Measurements from ENCODE around the gene ERBB4.

DNA sequence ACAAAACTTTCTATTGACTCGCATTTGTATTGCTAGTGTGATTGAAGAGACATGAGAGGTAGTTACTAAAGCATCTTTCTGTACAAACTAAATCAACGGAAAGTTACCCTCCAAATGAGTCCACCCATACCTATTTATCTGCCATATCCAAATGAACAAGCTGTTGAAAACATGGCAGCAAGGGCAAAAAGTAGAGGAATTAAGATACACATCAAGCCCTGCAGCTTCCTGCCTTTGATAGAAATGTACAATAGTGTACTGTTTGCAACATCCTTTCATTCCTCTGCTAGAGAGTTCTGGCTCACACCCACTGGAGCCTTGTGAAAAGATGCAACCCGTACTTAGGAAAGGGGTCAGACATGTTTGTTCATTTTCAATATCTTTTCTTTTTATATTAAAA lies 122.5 kb downstream of the ERBB4 start:
- TF ChIP-seq, protein P1, sequence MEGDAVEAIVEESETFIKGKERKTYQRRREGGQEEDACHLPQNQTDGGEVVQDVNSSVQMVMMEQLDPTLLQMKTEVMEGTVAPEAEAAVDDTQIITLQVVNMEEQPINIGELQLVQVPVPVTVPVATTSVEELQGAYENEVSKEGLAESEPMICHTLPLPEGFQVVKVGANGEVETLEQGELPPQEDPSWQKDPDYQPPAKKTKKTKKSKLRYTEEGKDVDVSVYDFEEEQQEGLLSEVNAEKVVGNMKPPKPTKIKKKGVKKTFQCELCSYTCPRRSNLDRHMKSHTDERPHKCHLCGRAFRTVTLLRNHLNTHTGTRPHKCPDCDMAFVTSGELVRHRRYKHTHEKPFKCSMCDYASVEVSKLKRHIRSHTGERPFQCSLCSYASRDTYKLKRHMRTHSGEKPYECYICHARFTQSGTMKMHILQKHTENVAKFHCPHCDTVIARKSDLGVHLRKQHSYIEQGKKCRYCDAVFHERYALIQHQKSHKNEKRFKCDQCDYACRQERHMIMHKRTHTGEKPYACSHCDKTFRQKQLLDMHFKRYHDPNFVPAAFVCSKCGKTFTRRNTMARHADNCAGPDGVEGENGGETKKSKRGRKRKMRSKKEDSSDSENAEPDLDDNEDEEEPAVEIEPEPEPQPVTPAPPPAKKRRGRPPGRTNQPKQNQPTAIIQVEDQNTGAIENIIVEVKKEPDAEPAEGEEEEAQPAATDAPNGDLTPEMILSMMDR (IDR thresholded peaks at IDR 0.05; ENCODE audit: control extremely low read depth in 1 of 3, insufficient read depth in 1 of 3, low read depth in 1 of 3, low read length in 3 of 3) = no peak
- TF ChIP-seq, protein P2, sequence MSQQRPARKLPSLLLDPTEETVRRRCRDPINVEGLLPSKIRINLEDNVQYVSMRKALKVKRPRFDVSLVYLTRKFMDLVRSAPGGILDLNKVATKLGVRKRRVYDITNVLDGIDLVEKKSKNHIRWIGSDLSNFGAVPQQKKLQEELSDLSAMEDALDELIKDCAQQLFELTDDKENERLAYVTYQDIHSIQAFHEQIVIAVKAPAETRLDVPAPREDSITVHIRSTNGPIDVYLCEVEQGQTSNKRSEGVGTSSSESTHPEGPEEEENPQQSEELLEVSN (IDR thresholded peaks at IDR 0.05) = no peak
- no peak for TF ChIP-seq JUND (IDR thresholded peaks at IDR 0.05; ENCODE audit: low read length)
- no peak for TF ChIP-seq EP300 (IDR thresholded peaks at IDR 0.05; ENCODE audit: borderline replicate concordance in 1 of 2, low read depth in 2 of 2, low read length in 2 of 2)
- TF ChIP-seq EGR1 (IDR thresholded peaks at IDR 0.05; ENCODE audit: borderline replicate concordance, low read depth, low read length) = no peak
- TF ChIP-seq POLR2AphosphoS5 (IDR thresholded peaks at IDR 0.05; ENCODE audit: low read depth, low read length) = no peak
- TF ChIP-seq, protein P3, sequence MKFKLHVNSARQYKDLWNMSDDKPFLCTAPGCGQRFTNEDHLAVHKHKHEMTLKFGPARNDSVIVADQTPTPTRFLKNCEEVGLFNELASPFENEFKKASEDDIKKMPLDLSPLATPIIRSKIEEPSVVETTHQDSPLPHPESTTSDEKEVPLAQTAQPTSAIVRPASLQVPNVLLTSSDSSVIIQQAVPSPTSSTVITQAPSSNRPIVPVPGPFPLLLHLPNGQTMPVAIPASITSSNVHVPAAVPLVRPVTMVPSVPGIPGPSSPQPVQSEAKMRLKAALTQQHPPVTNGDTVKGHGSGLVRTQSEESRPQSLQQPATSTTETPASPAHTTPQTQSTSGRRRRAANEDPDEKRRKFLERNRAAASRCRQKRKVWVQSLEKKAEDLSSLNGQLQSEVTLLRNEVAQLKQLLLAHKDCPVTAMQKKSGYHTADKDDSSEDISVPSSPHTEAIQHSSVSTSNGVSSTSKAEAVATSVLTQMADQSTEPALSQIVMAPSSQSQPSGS (IDR thresholded peaks at IDR 0.05; ENCODE audit: low read length) = no peak
- TF ChIP-seq, protein P4, sequence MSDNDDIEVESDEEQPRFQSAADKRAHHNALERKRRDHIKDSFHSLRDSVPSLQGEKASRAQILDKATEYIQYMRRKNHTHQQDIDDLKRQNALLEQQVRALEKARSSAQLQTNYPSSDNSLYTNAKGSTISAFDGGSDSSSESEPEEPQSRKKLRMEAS (IDR thresholded peaks at IDR 0.05) = no peak
- no peak for TF ChIP-seq BRCA1 (IDR thresholded peaks at IDR 0.05; ENCODE audit: low read depth, low read length)
